Amygdala (tissue), 56 donors: ENCODE data around the gene MYL11.

ENCODE experiments used
- DNase-seq, 56 donors: peaks; one replicate each; lab custom pipeline; 2025; lab: John Stamatoyannopoulos, UW

MYL11 gene

GRCh38 chr16:30369938-30370455, 4.6 kb upstream of the MYL11 start:
- DNase-seq = no peak

GRCh38 chr16:30370456-30371247, 4.0 kb upstream of the MYL11 start, which contains the start of gene TBC1D10B:
TSS of gene TBC1D10B (minus strand) at chr16:30370494. CDS start at chr16:30370183, 311 bp downstream.
- DNase-seq = peak; percentile 89 to 100 (median 100)

GRCh38 chr16:30371248-30371816, 3.3 kb upstream of the MYL11 start:
- no peak for DNase-seq

- peak in 1 of 56 donors; percentile 41 for DNase-seq
These were observed 2.4 kb upstream of the MYL11 start for GRCh38 chr16:30372038-30372712.

- DNase-seq = no peak
These were observed 1.9 kb upstream of the MYL11 start for GRCh38 chr16:30372725-30373124.

- no peak for DNase-seq
These were observed 1.3 kb downstream of the MYL11 start for GRCh38 chr16:30375864-30376263.

- no peak for DNase-seq
These were observed 1.9 kb downstream of the MYL11 start for GRCh38 chr16:30376461-30376902.

- DNase-seq = peak in 4 of 56 donors; percentile 71 to 90 (median 77)
These were observed 2.6 kb downstream of the MYL11 start for GRCh38 chr16:30377050-30377811.

- DNase-seq = peak in 51 of 56 donors; percentile 59 to 95 (median 85)
These were observed 3.2 kb downstream of the MYL11 start for GRCh38 chr16:30377812-30378235.

- DNase-seq = peak; percentile 65 to 100 (median 98)
These were observed 3.9 kb downstream of the MYL11 start for GRCh38 chr16:30378236-30379157.

GRCh38 chr16:30379158-30379783, 4.7 kb downstream of the MYL11 start:
- DNase-seq = no peak

- DNase-seq = no peak
These were observed 5.6 kb downstream of the MYL11 start for GRCh38 chr16:30380072-30380802.

GRCh38 chr16:30380803-30381208, 6.2 kb downstream of the MYL11 start:
- DNase-seq = peak in 1 of 56 donors; percentile 18

GRCh38 chr16:30381291-30382041, 6.9 kb downstream of the MYL11 start:
- DNase-seq = peak in 1 of 56 donors; percentile 8

- DNase-seq = no peak
These were observed 7.7 kb downstream of the MYL11 start, which contains the start of gene SEPTIN1 for GRCh38 chr16:30382111-30382881. TSS of gene SEPTIN1 (minus strand) at chr16:30382561. CDS start at chr16:30382542, 19 bp downstream.

GRCh38 chr16:30383521-30383920, 8.9 kb downstream of the MYL11 start:
- DNase-seq = no peak
